ENCODE results near the gene GPR39.
"Not testable (repeated sequence)": the region's sequence is repeated elsewhere in the genome, so short reads cannot be mapped to it uniquely, and the experiment has no call there.

Gene GPR39

GRCh38 chr2:132503701-132504100 lies 87.1 kb downstream of the GPR39 start:
- no peak for DNase-seq

GRCh38 chr2:132515010-132515409 lies 98.4 kb downstream of the GPR39 start:
- peak; percentile 5 for DNase-seq

GRCh38 chr2:132517386-132517785 lies 100.8 kb downstream of the GPR39 start:
- no peak for DNase-seq

- no peak for DNase-seq
Observed at GRCh38 chr2:132518302-132518701, 101.7 kb downstream of the GPR39 start.

- no peak for DNase-seq
Observed at GRCh38 chr2:132519566-132519965, 103.0 kb downstream of the GPR39 start.

GRCh38 chr2:132521341-132521740 lies 104.7 kb downstream of the GPR39 start:
- no peak for DNase-seq

GRCh38 chr2:132522901-132523300 lies 106.3 kb downstream of the GPR39 start:
- no peak for DNase-seq

GRCh38 chr2:132537061-132537460 lies 120.5 kb downstream of the GPR39 start:
- not testable (repeated sequence) for DNase-seq

- DNase-seq, result peak; percentile 23
Observed at GRCh38 chr2:132538331-132538855, 121.8 kb downstream of the GPR39 start.

GRCh38 chr2:132540166-132540565 lies 123.6 kb downstream of the GPR39 start:
- no peak for DNase-seq

- no peak for DNase-seq
Observed at GRCh38 chr2:132542953-132543569, 126.5 kb downstream of the GPR39 start.

GRCh38 chr2:132544006-132544630 lies 127.5 kb downstream of the GPR39 start:
- no peak for DNase-seq

GRCh38 chr2:132547090-132547687 lies 130.6 kb downstream of the GPR39 start:
- DNase-seq, result peak; percentile 92

- DNase-seq, result peak; percentile 25
Observed at GRCh38 chr2:132549935-132550670, 133.5 kb downstream of the GPR39 start.

- no peak for DNase-seq
Observed at GRCh38 chr2:132550946-132551345, 134.3 kb downstream of the GPR39 start.

- no peak for DNase-seq
Observed at GRCh38 chr2:132557694-132558093, 141.1 kb downstream of the GPR39 start.

GRCh38 chr2:132559326-132559725 lies 142.7 kb downstream of the GPR39 start:
- DNase-seq, result no peak

GRCh38 chr2:132559921-132560320 lies 143.3 kb downstream of the GPR39 start:
- DNase-seq, result no peak

- no peak for DNase-seq
Observed at GRCh38 chr2:132560562-132560961, 144.0 kb downstream of the GPR39 start.

- DNase-seq, result no peak
Observed at GRCh38 chr2:132562245-132562644, 145.6 kb downstream of the GPR39 start.

GRCh38 chr2:132564065-132564464 lies 147.5 kb downstream of the GPR39 start:
- DNase-seq, result no peak

- no peak for DNase-seq
Observed at GRCh38 chr2:132566379-132566778, 149.8 kb downstream of the GPR39 start.

- DNase-seq, result no peak
Observed at GRCh38 chr2:132567682-132568081, 151.1 kb downstream of the GPR39 start.

Measured in eye (tissue), 1 donor.